Activated T-cell treated with anti-CD3 and anti-CD28 coated beads for 1 hour (primary cell): ENCODE measurements around the gene YTHDF2.

ENCODE experiments used
- DNase-seq: peaks from one replicate; pipeline ENCODE4 v3.0.0-alpha.2; 2020; ENCODE audit warnings: low read depth

Gene YTHDF2

DNA sequence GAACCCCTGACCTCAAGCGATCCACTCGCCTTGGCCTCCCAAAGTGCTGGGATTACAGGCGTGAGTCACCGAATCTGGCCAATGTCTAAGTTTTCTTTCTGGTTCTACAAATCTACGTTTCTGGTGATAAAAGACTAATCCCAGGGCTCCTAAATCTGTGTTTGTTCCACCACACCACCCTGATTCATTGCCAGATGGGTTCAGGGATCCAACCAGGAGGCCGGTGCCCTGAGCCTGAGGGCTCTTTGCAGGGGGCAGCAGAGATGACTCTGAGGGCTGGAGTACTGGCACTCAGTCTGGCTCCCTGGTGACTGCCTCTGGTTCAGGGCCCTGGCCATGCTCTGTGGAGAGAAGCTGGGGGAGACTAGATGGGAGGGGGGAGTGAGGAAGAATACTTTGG is 64.7 kb downstream of the YTHDF2 start:
- no peak for DNase-seq

DNA sequence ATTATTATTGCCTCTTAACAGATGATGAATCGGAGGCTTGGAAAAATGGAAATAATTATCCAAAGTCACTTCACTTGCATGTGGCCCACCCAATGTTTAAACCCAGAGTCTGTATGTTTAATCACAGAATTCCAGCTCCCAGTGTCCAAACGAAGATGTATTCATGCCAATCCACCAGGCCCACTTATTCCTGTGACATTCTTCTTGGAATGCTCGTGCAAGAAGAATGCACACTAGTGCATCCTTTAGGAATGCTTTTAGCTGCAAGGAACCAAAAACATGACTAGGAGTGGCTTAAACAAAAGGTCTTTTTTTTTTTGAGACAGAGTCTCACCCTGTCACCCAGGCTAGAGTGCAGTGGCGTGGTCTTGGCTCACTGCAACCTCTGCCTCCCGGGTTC is 66.3 kb downstream of the YTHDF2 start:
- no peak for DNase-seq

DNA sequence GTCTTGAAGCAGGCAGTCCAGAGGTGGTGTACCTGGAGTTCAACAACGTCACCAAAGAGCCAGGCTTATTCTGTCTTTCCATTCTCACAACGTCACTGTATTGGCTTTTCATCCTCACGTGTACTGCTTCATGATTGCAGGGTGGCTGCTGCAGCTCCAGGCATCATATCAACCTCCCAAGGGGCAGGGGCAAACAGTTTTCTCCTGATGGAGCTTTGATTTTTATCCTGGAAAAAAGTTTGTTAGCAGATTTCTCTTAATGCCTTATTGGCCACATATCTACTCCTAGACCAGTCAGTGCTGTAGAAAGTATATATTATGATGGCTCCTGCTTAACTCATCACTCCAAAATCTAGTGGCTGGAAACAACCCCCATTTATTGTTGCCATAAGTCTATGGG is 66.9 kb downstream of the YTHDF2 start:
- no peak for DNase-seq

DNA sequence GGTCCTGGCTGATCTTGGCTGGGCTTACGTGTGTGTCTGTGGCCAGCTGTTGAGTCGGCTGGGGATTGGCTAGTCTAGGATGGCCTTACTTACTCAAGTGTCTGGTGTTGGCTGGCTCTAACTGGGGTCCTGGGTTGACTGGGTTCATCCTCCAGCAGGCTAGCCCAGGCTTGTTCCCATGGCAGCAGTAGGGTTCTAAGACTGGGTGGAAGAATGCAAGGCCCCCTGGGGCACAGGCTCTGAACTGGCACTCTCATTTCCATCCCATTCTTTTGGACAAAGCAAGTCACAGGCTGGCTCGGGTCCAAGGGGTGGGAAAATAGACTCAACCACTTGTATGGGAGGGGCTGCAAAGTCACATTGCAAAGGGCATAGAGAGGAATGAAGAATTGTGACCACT is 67.3 kb downstream of the YTHDF2 start:
- no peak for DNase-seq

DNA sequence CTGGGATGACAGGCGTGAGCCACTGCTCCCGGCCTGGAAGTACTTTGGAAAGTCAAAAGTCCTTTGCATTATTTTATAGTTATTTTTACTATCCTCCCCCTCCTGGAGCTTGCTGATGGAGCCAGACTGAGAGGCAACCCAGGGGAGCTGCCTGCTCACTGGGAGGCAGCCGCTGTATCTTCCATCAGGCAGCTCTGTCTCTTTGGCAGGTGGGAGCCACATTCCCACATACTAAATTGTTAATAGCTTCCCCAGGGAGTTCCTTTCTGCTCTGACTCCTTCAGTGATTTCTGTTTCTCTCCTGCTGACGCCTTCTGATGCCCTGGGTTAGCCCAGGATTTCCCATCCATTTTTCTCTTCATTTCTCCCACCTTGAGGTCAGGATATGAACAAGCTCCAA is 70.3 kb downstream of the YTHDF2 start:
- DNase-seq = no peak

DNA sequence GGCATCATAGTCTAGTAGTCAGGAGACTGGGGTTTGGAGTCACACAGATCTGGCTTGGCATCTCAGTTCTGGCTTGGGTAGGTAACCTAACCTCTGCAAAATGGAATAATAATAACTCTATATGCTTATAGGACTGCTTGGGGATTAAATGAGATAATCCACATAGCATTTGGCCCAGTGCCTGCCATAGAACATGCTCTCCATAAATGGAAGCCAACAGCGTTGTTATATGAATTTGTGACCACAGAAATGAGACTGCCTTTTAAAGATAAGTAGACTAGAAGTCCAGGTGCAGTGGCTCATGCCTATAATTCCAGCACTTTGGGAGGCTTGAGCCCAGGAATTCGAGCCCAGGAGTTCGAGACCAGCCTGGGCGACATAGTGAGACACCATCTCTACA is 71.2 kb downstream of the YTHDF2 start:
- DNase-seq = no peak

DNA sequence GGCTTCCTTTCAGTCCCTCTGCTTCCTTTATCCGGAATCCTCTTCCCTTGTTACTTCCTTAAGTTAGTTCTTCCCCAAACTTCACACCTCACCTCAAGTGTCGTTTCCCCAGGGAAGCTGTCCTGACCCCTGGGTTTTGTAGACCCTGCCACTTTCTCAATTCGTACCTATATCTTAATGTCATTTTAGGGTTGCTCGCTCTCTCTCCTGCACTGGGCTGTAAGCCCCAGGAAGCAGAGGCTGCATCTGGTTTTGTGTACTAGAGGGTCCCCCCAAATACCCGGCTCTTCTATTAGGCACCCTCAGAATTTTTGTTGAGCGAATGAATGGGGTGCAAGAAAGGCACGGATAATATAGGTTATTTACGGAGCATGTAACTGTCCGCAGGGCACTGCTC is 74.6 kb downstream of the YTHDF2 start:
- no peak for DNase-seq

DNA sequence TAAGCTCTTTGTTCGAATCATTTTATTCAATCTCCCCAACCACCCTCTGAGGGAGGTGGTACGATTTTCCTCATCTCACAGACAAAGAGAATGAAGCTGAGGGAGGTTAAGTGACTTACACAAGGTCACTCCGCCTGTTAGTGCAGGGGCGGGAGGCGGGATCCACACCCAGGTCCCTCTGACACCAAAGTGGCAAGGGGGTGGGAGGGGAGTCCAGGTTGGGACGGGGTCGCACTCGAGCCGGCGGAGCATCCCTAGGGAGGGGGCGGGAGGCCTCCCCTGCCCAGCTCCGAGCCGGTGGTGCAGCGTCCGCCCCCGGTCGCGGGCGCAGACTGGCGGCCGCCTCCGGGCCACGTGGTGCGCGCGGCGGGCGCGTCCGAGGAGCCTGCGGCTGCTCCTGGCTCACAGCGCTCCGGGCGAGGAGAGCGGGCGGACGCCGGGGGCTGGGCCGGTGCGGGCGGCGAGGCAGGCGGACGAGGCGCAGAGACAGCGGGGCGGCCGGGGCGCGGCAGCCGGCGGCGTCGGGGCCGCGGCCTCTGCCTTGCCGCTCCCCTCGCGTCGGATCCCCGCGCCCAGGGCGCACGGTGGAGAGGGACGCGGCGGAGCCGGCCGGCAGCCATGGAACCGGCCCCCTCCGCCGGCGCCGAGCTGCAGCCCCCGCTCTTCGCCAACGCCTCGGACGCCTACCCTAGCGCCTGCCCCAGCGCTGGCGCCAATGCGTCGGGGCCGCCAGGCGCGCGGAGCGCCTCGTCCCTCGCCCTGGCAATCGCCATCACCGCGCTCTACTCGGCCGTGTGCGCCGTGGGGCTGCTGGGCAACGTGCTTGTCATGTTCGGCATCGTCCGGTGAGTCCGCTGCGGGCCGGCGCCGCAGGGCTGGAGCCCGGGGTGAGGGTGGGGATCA is 75.3 kb downstream of the YTHDF2 start, which contains the start of gene OPRD1:
OPRD1 (plus strand) TSS at position 405 of the 903 bp plus-strand sequence; CDS start at position 619, 214 bp downstream.
- DNase-seq = no peak

DNA sequence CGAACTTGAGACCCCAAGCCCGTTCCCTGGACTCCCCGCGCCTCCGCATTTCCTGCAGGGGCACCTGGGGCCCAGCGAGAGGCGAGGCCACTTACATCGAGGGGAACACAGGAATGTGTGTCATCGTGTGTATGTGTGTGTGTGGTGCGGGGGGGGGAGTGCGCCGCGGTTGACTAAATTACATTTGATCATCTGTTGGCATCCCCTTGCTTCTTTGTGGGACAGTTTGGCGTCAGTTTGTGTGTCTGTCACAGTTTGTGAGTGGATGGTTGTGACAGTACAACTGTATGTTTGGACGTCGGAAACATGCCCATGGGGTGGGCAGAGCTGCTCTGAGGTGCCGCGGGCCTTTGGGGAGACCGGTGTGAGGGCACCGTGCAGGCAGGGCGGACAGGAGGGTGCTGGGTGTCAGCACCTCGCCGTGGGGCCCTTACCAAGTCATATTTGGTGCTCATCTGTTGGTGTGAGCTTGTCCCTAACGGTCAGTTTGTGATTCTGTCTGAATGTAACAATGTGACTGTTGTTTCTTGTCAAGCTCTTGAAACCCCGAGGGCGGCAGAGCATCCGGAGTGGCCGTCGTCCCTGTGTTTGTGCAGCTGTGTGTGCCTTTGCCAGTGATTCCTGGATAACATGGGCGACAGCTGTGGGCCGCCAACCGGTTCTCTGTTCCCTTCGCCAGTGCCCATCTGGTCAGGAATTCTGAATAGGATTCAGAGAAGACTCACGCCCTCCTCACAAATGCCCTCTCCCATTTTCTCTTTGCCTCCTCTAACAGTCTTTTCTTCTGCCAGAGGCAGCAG is 76.1 kb downstream of the YTHDF2 start:
- no peak for DNase-seq

DNA sequence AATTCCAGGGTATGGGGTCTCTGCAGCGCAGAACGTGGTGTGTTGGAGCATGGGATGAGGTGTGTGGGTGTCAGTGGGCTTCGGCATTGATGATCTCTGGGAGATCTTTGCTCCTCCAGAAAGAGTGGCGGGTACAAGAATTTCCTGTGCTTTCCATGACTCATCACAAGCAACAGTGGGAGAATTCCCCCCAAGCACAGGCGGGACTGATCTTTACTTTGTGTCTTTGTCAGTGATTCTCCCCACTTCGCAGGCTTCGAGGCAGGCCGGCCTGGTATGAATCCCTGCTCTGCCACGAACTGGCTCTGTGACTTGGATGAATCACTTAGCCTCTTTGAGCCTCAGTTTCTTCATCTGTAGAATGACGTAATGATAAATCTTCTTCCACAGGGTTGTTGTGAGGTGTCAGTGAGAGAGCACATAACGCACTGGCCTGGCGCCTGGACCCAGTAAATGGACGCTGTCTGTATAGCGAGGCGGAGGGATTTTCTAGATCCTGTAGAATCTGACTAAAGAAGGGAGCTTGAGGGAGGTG is 77.3 kb downstream of the YTHDF2 start:
- DNase-seq = no peak

DNA sequence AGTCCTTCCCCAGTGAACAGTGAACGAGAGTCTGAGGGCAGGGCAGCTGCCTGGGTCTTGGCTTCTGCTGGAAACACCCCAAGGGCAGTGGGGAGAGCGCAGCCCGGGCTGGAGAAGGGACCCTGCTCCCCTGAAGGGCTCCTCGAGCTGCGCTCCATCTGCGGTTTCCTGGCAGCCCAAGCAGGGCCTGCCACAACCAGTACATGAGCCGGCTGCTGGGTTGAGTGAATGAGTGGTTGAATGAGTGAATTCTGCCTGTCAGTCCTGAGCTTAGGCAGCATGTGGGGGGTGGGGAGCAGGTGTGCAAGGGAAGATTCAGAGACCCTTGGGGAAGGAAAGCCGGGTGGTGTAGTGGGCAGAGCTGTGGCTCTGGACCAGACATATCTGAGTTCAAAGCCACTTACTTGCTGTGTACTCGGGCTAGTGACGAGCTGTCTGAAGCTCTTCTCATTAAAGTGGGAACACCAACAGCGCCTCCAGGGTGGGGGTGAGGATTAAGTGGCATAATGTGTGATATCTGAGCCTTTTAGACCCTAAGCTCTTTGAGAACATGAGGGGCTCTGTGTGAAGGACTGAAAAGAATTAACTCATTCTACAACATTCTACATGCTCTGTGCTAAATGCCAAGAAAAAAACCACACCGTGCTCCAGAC is 78.9 kb downstream of the YTHDF2 start:
- DNase-seq = no peak

DNA sequence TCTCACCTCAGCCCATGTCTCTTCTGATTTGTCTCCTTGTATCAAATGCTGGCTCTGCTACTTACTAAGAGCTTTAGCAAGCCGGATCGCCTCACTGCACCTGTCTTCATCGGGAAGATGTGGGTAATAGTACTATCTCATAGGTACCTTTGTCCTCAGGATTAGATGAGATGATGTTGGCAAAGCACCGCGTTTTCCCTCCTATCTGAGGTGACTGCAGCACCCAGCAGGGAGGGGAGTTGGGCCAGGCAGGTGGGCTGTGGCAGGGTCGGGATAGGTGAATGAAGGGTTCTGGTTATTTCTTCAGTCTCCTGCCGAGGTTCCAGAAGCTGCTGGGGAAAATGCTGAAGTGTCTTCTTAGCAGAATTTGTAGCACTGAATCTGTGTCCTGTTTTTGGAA is 80.4 kb downstream of the YTHDF2 start:
- DNase-seq = no peak

DNA sequence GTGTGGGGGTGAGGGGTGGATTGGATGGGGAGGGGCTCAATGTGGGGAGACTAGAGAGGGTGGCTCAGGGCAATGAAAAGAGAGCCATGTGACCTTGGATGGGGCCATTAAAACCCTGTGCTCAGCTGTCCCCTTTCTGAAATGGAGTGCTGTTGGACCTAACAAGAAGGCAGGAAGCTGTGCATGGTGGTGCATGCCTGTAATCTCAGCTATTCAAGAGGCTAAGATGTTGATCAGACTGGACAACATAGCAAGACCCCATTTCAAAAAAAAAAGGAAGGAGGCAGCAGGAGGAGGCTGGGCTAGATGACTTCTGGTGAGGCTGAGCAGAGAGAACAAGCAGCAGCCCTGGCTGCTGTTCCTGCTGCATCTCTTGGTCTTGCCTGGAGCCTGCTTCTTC is 82.3 kb downstream of the YTHDF2 start:
- no peak for DNase-seq
